Upper lobe of left lung (tissue), 4 donors: ENCODE results near the gene SFT2D1.

Source experiments
- CTCF ChIP-seq, 6 experiments: fragments of 450-650 bp in 4 of 6; fragments of 200-600 bp in 2 of 6; sonication (generic) in 2 of 6; IDR thresholded peaks; one replicate each; pipeline ENCODE4 v1.5.1; 2016 to 2019; ENCODE audit warnings: antibody characterized with exemption in 6 of 6
- POLR2A ChIP-seq, 4 donors: fragments of 450-650 bp; IDR thresholded peaks; one replicate each; pipeline ENCODE4 v1.5.1; 2016 to 2017; ENCODE audit warnings: antibody characterized with exemption in 4 of 4, mild to moderate bottlenecking in 2 of 4

GRCh38 chr6:166284640-166285039 lies 57.7 kb downstream of the SFT2D1 start:
- no peak for TF ChIP-seq POLR2A (IDR thresholded peaks at IDR 0.05)
- TF ChIP-seq CTCF (IDR thresholded peaks at IDR 0.05) = no peak
